CD4-positive, alpha-beta T cell (primary cell): ENCODE results near the gene ARHGAP18. TPM values are rescaled to one million over a fixed set of nuclear protein-coding genes. Genes with fewer than 3 reads are reported as not detected.

Source experiments
- ATAC-seq: fragments of 200-7000 bp; cut with Tn5 transposase; one replicate; pipeline ENCODE4 v1.10.0; 2022; ENCODE audit warnings: mild to moderate bottlenecking; ENCODE audit not compliant: poor library complexity
- CTCF ChIA-PET: fragments of 350-600 bp; sonication (Branson Sonifier 250); formaldehyde crosslinking; loops from one replicate; lab custom pipeline; 2021; ENCODE audit warnings: antibody characterized with exemption, inconsistent platforms; lab: Charles Lee
- POLR2A ChIA-PET: fragments of 350-600 bp; sonication (Branson Sonifier 250); formaldehyde crosslinking; loops from one replicate; lab custom pipeline; 2021; ENCODE audit warnings: antibody characterized with exemption, inconsistent platforms; lab: Charles Lee
- DNase-seq, 14 experiments: peaks; one replicate each; pipeline ENCODE4 v3.0.0-alpha.2; 2013 to 2020; ENCODE audit warnings: mixed read lengths in 2 of 14
- H3K27ac ChIP-seq, 2 donors: one replicate each; pipeline versions ENCODE4 v1.5.1 to v1.7.0; 2013; ENCODE audit warnings: low read length in 2 of 2, low read depth in 1 of 2, mild to moderate bottlenecking in 1 of 2
- H3K27me3 ChIP-seq, 2 experiments: 1 replicate in 1 of 2; 2 replicates in 1 of 2; pipeline versions ENCODE4 v1.6.1 to v1.7.0; 2013; ENCODE audit warnings: low read length in 2 of 2, control low read depth in 1 of 2, mild to moderate bottlenecking in 1 of 2, moderate library complexity in 1 of 2; ENCODE audit not compliant: insufficient read depth in 2 of 2, control insufficient read depth in 1 of 2
- H3K36me3 ChIP-seq: one replicate; pipeline ENCODE4 v1.6.1; 2013; ENCODE audit warnings: low read length, control low read depth; ENCODE audit not compliant: insufficient read depth
- H3K4me1 ChIP-seq: one replicate; pipeline ENCODE4 v1.6.1; 2013; ENCODE audit warnings: low read length, control low read depth; ENCODE audit not compliant: insufficient read depth
- H3K4me3 ChIP-seq: one replicate; pipeline ENCODE4 v1.5.1; 2013; ENCODE audit warnings: mild to moderate bottlenecking, low read length, moderate library complexity
- H3K9me3 ChIP-seq, 2 experiments: 1 replicate in 1 of 2; 2 replicates in 1 of 2; pipeline versions ENCODE4 v1.6.1 to v1.7.0; 2013; ENCODE audit warnings: low read length in 2 of 2, mild to moderate bottlenecking in 2 of 2, control low read depth in 1 of 2, moderate library complexity in 1 of 2; ENCODE audit not compliant: control insufficient read depth in 1 of 2, insufficient read depth in 1 of 2
- H3K27ac Mint-ChIP-seq: one replicate; pipeline ENCODE4 v1.8.0; 2020; ENCODE audit warnings: mixed read lengths
- H3K27me3 Mint-ChIP-seq: one replicate; pipeline ENCODE4 v1.8.0; 2021; ENCODE audit warnings: mixed read lengths
- H3K36me3 Mint-ChIP-seq: one replicate; pipeline ENCODE4 v1.8.0; 2021; ENCODE audit warnings: low read depth, mixed read lengths
- H3K4me1 Mint-ChIP-seq: one replicate; pipeline ENCODE4 v1.8.0; 2021; ENCODE audit warnings: low read depth, mixed read lengths
- H3K4me3 Mint-ChIP-seq: one replicate; pipeline ENCODE4 v1.8.0; 2020; ENCODE audit warnings: mild to moderate bottlenecking, mixed read lengths
- H3K9me3 Mint-ChIP-seq: one replicate; pipeline ENCODE4 v1.8.0; 2020; ENCODE audit warnings: mixed read lengths
- CTCF ChIP-seq: fragments of 200-600 bp; IDR thresholded peaks from one replicate; pipeline ENCODE4 v1.8.0; 2022; ENCODE audit warnings: antibody characterized with exemption, mild to moderate bottlenecking
- intact Hi-C, 2 experiments: fragments of 100-400 bp; cut with DNase I in 1 of 2; cut with micrococcal nuclease in 1 of 2; formaldehyde crosslinking; loops; one replicate each; pipeline versions ENCODE4 v1.15.1 to v1.9.0; 2023 to 2025; cut with DNase I, micrococcal nuclease
- total RNA-seq, 174 experiments: library from RNA in 2 of 174; stranded (reverse) in 2 of 174; gene quantifications; one replicate each; pipeline ENCODE4 v1.2.3 and lab custom pipeline; 2021 to 2026

Gene ARHGAP18
- total RNA-seq, 2 experiments from 2014 or later: 0.71 to 1.3 TPM

GRCh38 chr6:129646642-129647041 is 63.3 kb downstream of the ARHGAP18 start:
- H3K27ac ChIP-seq: no peak overlapping the region
- no peak for ATAC-seq
- H3K4me3 Mint-ChIP-seq: no peak overlapping the region
- H3K4me1 Mint-ChIP-seq: no peaks in the 10 kb centered on the region
- intact Hi-C loops: no loop called here
- H3K27ac Mint-ChIP-seq: no peak overlapping the region
- H3K27me3 ChIP-seq: no peaks in the 10 kb centered on the region
- no peaks in the 10 kb centered on the region for H3K9me3 ChIP-seq
- no peak for TF ChIP-seq CTCF
- no peaks in the 10 kb centered on the region for H3K27me3 Mint-ChIP-seq
- no peaks in the 10 kb centered on the region for H3K9me3 Mint-ChIP-seq
- no peak for DNase-seq
- H3K36me3 Mint-ChIP-seq: no peaks in the 10 kb centered on the region
- no peak overlapping the region for H3K4me3 ChIP-seq
- ChIA-PET POLR2A (no interaction called here), CTCF (no interaction called here)
- no peaks in the 10 kb centered on the region for H3K4me1 ChIP-seq
- no peaks in the 10 kb centered on the region for H3K36me3 ChIP-seq

GRCh38 chr6:129645830-129646579 is 64.0 kb downstream of the ARHGAP18 start:
- Histone ChIP-seq H3K27me3 (no peaks in the 10 kb centered on the region), H3K4me1 (no peaks in the 10 kb centered on the region), H3K36me3 (no peaks in the 10 kb centered on the region), H3K27ac (no peak overlapping the region), H3K9me3 (no peaks in the 10 kb centered on the region), H3K4me3 (no peak overlapping the region)
- no peak for TF ChIP-seq CTCF
- Mint-ChIP-seq H3K27ac (no peak overlapping the region), H3K4me1 (no peaks in the 10 kb centered on the region), H3K4me3 (no peak overlapping the region), H3K9me3 (no peaks in the 10 kb centered on the region), H3K27me3 (no peaks in the 10 kb centered on the region), H3K36me3 (no peaks in the 10 kb centered on the region)
- no peak for DNase-seq
- no peak for ATAC-seq
- ChIA-PET CTCF (no interaction called here), POLR2A (no interaction called here)
- intact Hi-C loops: no loop called here

GRCh38 chr6:129645106-129645829 is 64.7 kb downstream of the ARHGAP18 start:
- no peak for TF ChIP-seq CTCF
- no peak for ATAC-seq
- H3K4me3 ChIP-seq: no peak overlapping the region
- Mint-ChIP-seq H3K36me3 (no peaks in the 10 kb centered on the region), H3K4me3 (no peak overlapping the region), H3K27me3 (no peaks in the 10 kb centered on the region), H3K9me3 (no peaks in the 10 kb centered on the region), H3K4me1 (no peaks in the 10 kb centered on the region), H3K27ac (no peak overlapping the region)
- intact Hi-C loops: no loop called here
- DNase-seq: no peak
- no peak overlapping the region for H3K27ac ChIP-seq
- no peaks in the 10 kb centered on the region for H3K27me3 ChIP-seq
- CTCF ChIA-PET: no interaction called here
- POLR2A ChIA-PET: no interaction called here
- H3K36me3 ChIP-seq: no peaks in the 10 kb centered on the region
- H3K4me1 ChIP-seq: no peaks in the 10 kb centered on the region
- no peaks in the 10 kb centered on the region for H3K9me3 ChIP-seq
